NCI-H446 treated with DMSO at 0.1 percent for 48 hours (cell line): ENCODE data around the gene EEIG2.
"Not testable (repeated sequence)": the region's sequence is repeated elsewhere in the genome, so short reads cannot be mapped to it uniquely, and the experiment has no call there.

ENCODE experiments used
- DNase-seq: peaks from one replicate; lab custom pipeline; 2025; lab: John Stamatoyannopoulos, UW

Gene EEIG2

GRCh38 chr1:108547493-108547892 lies 12.4 kb upstream of the EEIG2 start:
- not testable (repeated sequence) for DNase-seq

GRCh38 chr1:108551137-108551862 lies 8.6 kb upstream of the EEIG2 start:
- no peak for DNase-seq

GRCh38 chr1:108553905-108554304 lies 6.0 kb upstream of the EEIG2 start:
- no peak for DNase-seq

- DNase-seq: no peak
These were observed 5.0 kb upstream of the EEIG2 start for GRCh38 chr1:108554682-108555427.

- DNase-seq: no peak
These were observed 3.8 kb upstream of the EEIG2 start for GRCh38 chr1:108556066-108556465.

GRCh38 chr1:108556499-108556898 lies 3.4 kb upstream of the EEIG2 start:
- no peak for DNase-seq

GRCh38 chr1:108557296-108557695 lies 2.6 kb upstream of the EEIG2 start:
- DNase-seq: no peak

GRCh38 chr1:108560189-108560873 lies 431 bp downstream of the EEIG2 start:
- peak; percentile 65 for DNase-seq

GRCh38 chr1:108560874-108561459 lies 1.1 kb downstream of the EEIG2 start:
- DNase-seq: peak; percentile 86

- peak; percentile 47 for DNase-seq
These were observed 1.9 kb downstream of the EEIG2 start for GRCh38 chr1:108561689-108562326.

GRCh38 chr1:108563808-108564207 lies 3.9 kb downstream of the EEIG2 start:
- no peak for DNase-seq

- DNase-seq: no peak
These were observed 5.2 kb downstream of the EEIG2 start for GRCh38 chr1:108565081-108565480.

GRCh38 chr1:108565512-108565911 lies 5.6 kb downstream of the EEIG2 start:
- DNase-seq: no peak

- DNase-seq: no peak
These were observed 8.7 kb downstream of the EEIG2 start for GRCh38 chr1:108568589-108568988.

- DNase-seq: no peak
These were observed 9.3 kb downstream of the EEIG2 start for GRCh38 chr1:108569097-108569728.

GRCh38 chr1:108570128-108570527 lies 10.2 kb downstream of the EEIG2 start:
- DNase-seq: no peak

- DNase-seq: no peak
These were observed 11.1 kb downstream of the EEIG2 start for GRCh38 chr1:108570998-108571401.

GRCh38 chr1:108572182-108572581 lies 12.3 kb downstream of the EEIG2 start:
- DNase-seq: no peak

- DNase-seq: no peak
These were observed 13.3 kb downstream of the EEIG2 start for GRCh38 chr1:108573183-108573582.

- no peak for DNase-seq
These were observed 14.1 kb downstream of the EEIG2 start for GRCh38 chr1:108574008-108574407.

GRCh38 chr1:108575375-108575774 lies 15.5 kb downstream of the EEIG2 start:
- DNase-seq: no peak
